Mucosa of descending colon (tissue), 3 donors: ENCODE measurements around the gene CTPS1. TPM values are rescaled to one million over a fixed set of nuclear protein-coding genes. Genes with fewer than 3 reads are reported as not detected.

Experiments used
- ATAC-seq: fragments of 200-7000 bp; cut with Tn5 transposase; one replicate; pipeline ENCODE4 v1.9.1; 2020; ENCODE audit warnings: mild to moderate bottlenecking, moderate library complexity
- DNase-seq, 3 donors: peaks; one replicate each; pipeline ENCODE4 v3.0.0-alpha.2; 2020
- H3K36me3 ChIP-seq: fragments of 200-600 bp; one replicate; pipeline ENCODE4 v1.8.0; 2021; ENCODE audit warnings: low read depth, mild to moderate bottlenecking
- H3K4me1 ChIP-seq: fragments of 200-600 bp; one replicate; pipeline ENCODE4 v1.8.0; 2021; ENCODE audit warnings: low read depth, mild to moderate bottlenecking
- H3K4me3 ChIP-seq: fragments of 200-600 bp; one replicate; pipeline ENCODE4 v1.8.0; 2021; ENCODE audit warnings: mild to moderate bottlenecking
- H3K9me3 ChIP-seq: fragments of 200-600 bp; one replicate; pipeline ENCODE4 v1.8.0; 2021; ENCODE audit warnings: mild to moderate bottlenecking
- CTCF ChIP-seq: fragments of 200-600 bp; IDR thresholded peaks from one replicate; pipeline ENCODE4 v1.8.0; 2022; ENCODE audit warnings: antibody characterized with exemption, mild to moderate bottlenecking
- intact Hi-C, 2 donors: fragments of 100-400 bp; cut with DNase I in 1 of 2; cut with micrococcal nuclease in 1 of 2; formaldehyde crosslinking; loops; one replicate each; pipeline versions ENCODE4 v1.11.0 to v1.11.1; 2022; cut with DNase I, micrococcal nuclease
- total RNA-seq, 3 donors: library from RNA; stranded (reverse); fragmentation: NEBNext Ultra II Directional in 2 of 3; extraction: Animal tissue kit (Norgen Biotek cat#: 25700) in 2 of 3; gene quantifications; one replicate each; pipeline versions ENCODE4 v1.2.1 to v1.2.4, GENCODE V29; 2021 to 2023
- donor health status: DM: no; HTN: no; CAD: no; lungs with moderate emphysema.
- donor health status: DM: no; HTN: no; CAD: no.
- donor health status: DM: no; HTN: yes; CAD: no.

Gene CTPS1
- total RNA-seq, 3 donors from 2014 or later, result 6.5 to 49.1 (median 15.7) TPM

GRCh38 chr1:40983286-40983685 lies 3.8 kb downstream of the CTPS1 start:
- TF ChIP-seq CTCF, result no peak
- Histone ChIP-seq H3K9me3 (no peaks in the 10 kb centered on the region), H3K36me3 (no peaks in the 10 kb centered on the region), H3K4me3 (no peak overlapping the region), H3K4me1 (no peaks in the 10 kb centered on the region)
- ATAC-seq (no peak), DNase-seq (no peak)
- intact Hi-C loops, result no loop called here

- no peaks in the 10 kb centered on the region for H3K36me3 ChIP-seq
- ATAC-seq, result no peak
- TF ChIP-seq CTCF, result no peak
- intact Hi-C loops, result no loop called here
- H3K4me3 ChIP-seq, result no peak overlapping the region
- DNase-seq, result no peak
- no peaks in the 10 kb centered on the region for H3K9me3 ChIP-seq
- H3K4me1 ChIP-seq, result no peaks in the 10 kb centered on the region
Observed at GRCh38 chr1:40984066-40984465, 4.6 kb downstream of the CTPS1 start.

GRCh38 chr1:40984531-40984930 lies 5.0 kb downstream of the CTPS1 start:
- no peak for TF ChIP-seq CTCF
- Histone ChIP-seq H3K4me3 (no peak overlapping the region), H3K4me1 (no peaks in the 10 kb centered on the region), H3K36me3 (no peaks in the 10 kb centered on the region), H3K9me3 (no peaks in the 10 kb centered on the region)
- ATAC-seq, result no peak
- intact Hi-C loops, result no loop called here
- no peak for DNase-seq

GRCh38 chr1:40985161-40985560 lies 5.7 kb downstream of the CTPS1 start:
- DNase-seq (no peak), ATAC-seq (no peak)
- H3K4me1 ChIP-seq, result no peaks in the 10 kb centered on the region
- TF ChIP-seq CTCF, result no peak
- H3K9me3 ChIP-seq, result no peaks in the 10 kb centered on the region
- H3K4me3 ChIP-seq, result no peak overlapping the region
- intact Hi-C loops, result no loop called here
- H3K36me3 ChIP-seq, result no peaks in the 10 kb centered on the region

- Histone ChIP-seq H3K9me3 (no peaks in the 10 kb centered on the region), H3K4me3 (no peak overlapping the region), H3K4me1 (no peaks in the 10 kb centered on the region), H3K36me3 (no peaks in the 10 kb centered on the region)
- TF ChIP-seq CTCF, result no peak
- ATAC-seq (no peak), DNase-seq (no peak)
- intact Hi-C loops, result no loop called here
Observed at GRCh38 chr1:40985875-40986274, 6.4 kb downstream of the CTPS1 start.

- Histone ChIP-seq H3K9me3 (no peaks in the 10 kb centered on the region), H3K36me3 (no peaks in the 10 kb centered on the region), H3K4me1 (no peaks in the 10 kb centered on the region), H3K4me3 (no peak overlapping the region)
- ATAC-seq (no peak), DNase-seq (no peak)
- TF ChIP-seq CTCF, result no peak
- intact Hi-C loops, result no loop called here
Observed at GRCh38 chr1:40986328-40986783, 6.9 kb downstream of the CTPS1 start.
